ENCODE results near the gene SYK.

Gene SYK

DNA sequence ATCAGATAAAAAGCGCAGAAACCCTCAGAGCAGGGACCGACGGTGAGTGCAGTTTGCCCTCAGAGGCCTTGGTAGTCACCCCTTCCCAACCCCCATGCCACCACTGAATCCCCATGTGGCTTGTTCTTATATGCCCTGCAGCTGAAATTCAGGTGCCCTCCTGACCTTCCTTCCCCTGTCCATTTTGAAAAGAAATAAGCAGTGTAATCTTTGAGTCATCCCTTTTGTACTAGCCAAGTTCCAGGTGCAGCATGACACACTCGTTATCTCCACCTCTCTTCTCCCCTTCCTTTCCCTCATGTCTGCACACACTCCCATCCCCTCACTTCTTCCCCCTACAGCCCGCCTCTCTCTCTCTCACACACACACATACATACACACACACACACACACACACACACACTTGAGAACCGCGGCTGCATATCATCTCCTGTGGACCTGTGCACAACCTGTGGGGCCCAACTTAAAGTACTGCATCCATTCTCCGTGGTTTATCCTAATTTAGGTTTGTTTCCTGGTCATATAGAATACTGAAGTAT, 53.1 kb downstream of the SYK start:
- no peak for DNase-seq

- no peak for DNase-seq
These were observed 53.7 kb downstream of the SYK start for GRCh38 chr9:90855208-90855902.

DNA sequence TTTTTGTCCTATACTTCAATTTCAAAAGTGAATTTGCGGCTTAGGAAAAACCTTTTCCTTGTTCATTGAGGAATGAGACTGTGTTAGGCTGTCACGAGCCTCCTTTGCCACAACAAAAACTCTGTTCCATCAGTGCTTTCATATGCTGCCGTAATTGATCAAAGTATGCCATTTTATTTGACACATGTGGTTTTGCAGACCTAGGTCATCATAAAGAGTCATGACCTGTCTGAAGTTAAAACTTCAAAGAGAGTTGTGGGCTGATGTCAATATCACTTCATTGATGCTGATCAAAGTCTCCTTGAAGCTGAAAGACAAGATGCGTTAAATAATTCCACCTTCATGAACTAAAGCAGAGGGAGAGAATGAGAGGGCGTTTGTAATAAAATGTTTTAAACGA, 55.5 kb downstream of the SYK start:
- DNase-seq, result no peak

DNA sequence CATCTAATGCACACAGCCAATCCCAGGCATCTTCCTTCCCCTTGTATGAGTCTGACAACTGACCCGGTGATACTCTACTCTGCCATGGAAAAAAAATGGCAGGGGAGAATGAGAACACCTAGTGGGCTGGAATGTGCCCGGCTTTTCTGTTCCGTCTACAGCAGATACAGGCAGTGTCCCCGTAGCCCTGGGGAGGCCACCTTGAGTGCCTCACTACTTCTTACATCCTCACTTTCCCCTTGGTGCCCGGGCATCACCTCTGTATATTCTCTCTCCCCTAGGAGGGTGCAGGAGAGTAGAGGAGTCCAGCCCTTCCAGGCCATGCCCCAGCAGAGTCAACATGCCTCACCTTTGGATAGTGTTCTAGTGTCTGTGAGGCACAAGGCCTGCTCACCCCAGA, 56.2 kb downstream of the SYK start:
- no peak for DNase-seq

- no peak for DNase-seq
These were observed 56.9 kb downstream of the SYK start for GRCh38 chr9:90858457-90858901.

GRCh38 chr9:90860382-90860781, 58.8 kb downstream of the SYK start:
- DNase-seq, result no peak

DNA sequence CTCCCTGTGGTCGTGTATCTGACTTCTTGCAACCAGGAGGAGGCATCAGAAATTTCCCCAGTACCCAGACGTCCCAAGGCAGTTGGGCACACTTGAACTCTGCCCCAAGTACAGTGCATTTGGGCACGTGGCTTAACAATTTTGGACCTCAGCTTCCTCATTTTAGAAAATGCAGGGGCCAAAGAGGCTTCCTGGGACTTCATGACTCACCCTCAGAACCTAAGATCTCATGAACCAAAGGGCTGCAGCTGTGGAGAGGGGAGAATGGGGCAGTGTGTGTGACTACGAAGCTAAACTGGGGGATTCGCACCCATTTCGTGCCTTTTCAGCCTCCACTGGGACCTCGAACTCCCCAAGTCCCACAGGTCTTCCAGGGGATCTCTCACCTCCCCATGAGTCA, 59.2 kb downstream of the SYK start:
- DNase-seq, result no peak

DNA sequence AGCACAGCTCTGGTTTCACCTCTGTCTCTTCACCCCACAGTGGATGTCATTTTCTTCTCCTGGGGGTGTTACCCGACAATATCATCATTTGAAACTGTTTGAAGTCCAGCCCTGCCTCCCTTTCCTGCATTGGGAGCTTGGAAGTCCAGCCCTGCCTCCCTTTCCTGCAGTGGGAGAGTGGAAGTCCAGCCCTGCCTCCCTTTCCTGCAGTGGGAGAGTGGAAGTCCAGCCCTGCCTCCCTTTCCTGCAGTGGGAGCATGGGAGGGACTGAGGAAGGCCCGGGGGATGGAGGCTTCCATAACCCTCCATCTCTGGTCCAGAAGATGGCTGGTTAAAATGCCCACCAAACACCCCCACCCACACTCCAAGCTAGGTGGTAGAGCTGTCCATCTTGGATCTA, 59.8 kb downstream of the SYK start:
- no peak for DNase-seq

GRCh38 chr9:90861826-90862740, 60.5 kb downstream of the SYK start:
- no peak for DNase-seq

DNA sequence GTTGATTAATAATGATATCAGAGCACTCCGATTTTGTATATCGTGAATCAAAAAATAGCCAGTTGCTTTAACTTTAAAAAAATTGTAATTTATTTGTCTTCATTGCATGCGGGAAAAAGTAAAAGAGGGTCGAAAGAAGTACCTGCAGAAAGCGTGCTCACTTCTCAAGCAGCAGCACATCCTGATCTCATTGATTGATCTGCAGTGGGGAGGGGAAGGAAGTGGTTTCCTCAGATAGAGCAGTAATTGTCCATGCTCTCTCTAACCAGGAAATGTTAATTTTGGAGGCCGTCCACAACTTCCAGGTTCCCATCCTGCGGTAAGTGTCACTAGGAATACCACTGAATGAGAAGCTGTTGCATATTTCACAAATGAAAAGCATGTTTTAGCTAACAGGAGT, 63.2 kb downstream of the SYK start:
- DNase-seq, result no peak

GRCh38 chr9:90867101-90867500, 65.5 kb downstream of the SYK start:
- DNase-seq, result no peak

DNA sequence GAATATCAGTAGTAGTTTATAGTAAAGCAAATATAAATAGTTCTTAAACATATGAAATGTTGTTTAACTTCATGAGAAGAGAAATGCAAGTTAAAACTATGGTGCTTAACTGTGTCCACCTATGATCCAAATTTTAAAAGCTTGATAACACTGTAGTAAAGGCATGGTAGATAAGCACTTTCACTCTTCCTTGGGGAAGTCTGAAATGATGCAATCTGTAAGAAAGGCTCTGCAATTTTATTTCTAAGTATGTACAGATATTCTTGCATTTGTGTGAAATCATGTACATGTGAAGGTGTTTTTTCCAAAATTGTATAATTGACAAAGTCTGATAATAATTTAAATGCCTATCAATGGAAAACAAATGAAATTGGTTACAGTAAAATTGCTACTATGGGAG, 66.9 kb downstream of the SYK start:
- DNase-seq, result no peak

DNA sequence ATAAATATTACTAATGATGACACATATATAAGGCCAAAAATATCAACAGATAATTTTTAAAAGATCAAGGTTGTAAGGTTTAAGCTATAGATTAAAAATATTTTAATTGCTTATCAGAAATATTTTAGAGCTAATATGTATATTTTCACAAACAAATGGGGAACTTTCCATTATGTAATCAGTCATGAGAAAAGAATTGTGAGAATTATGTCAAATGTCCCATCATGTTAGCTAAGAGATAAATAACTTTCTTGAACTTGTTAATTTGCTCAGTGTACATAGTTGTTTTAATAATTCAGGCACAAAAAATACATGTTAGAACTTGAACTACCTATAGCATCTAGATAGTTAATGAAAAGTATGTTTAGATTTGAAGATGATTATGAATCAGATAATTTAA, 67.7 kb downstream of the SYK start:
- DNase-seq, result no peak

DNA sequence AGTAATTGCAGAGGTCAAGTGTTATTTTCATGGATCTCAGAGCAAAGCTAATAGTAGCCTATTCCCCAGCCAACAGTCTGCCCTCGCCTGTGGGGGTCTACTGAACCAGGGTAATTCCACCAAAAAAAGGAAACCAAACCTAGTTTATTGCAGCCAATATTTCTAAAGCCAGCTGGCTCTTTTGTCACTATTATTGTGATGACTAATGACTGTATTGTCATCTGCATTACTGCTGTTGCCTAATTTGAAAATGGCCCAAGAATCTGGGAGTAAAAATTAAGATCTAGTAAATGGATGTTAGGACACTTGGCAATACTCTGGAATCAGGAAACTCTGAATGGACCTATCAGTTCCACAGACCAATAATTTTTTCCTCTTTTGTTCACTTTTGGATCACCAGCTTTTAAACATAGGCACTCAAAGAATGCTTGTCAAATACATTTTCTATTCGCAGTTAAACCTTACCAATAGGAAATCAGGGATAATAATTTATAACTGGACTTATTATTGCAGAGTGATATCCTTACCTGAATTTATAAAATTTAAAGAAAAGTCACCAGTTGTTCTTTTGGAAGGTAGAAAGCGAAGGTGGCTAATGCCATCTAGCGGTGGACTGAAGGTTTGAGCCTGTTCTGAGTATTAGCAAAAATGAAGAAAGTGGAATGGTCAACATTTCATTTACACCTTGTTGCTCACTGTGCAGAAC, 69.2 kb downstream of the SYK start:
- peak; percentile 32 for DNase-seq

- no peak for DNase-seq
These were observed 69.8 kb downstream of the SYK start for GRCh38 chr9:90871327-90871935.

DNA sequence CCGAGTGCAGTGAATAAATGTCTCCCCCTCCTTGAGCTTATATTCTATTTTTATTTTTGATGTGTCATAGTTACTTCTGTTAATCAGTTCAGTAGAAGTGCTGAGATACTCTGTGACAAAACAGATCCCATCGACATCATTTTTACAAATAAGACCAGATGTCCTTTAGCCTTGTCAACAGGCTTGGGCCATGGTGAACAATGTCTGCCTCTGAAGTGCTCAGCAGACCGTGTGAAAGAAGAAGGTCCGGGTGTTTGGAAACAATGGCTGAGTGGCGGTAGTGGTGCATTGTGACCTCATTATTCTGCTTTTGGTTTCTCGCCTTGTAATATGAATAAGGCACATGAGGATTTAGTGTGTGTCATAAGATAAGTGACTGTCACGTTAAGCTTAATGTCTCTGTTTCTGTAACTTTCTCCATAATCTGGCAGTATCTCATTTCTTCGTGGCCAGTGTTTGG, 71.2 kb downstream of the SYK start:
- no peak for DNase-seq

GRCh38 chr9:90873422-90873821, 71.8 kb downstream of the SYK start:
- DNase-seq, result no peak

DNA sequence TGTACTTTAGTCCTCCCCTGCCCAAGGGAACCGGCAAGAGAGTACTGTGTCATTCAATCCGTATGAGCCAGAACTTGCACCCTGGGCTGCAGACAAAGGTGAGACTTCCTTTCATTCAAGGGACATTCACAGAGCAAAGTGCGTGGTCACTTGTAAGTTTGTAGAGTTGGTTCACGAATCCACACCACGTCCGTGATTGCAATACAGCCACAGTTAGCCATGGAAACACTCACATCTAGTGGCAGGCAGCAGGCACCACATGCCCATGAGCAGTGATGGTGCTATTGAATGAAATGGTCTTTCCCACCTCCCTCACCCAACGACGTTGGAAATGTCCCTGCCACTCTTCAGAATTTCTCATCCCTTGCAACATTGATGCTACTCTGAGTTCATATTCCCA, 72.6 kb downstream of the SYK start:
- no peak for DNase-seq

- no peak for DNase-seq
These were observed 76.9 kb downstream of the SYK start for GRCh38 chr9:90878562-90878961.

- DNase-seq, result no peak
These were observed 78.4 kb downstream of the SYK start for GRCh38 chr9:90880066-90880465.

GRCh38 chr9:90880669-90881068, 79.0 kb downstream of the SYK start:
- no peak for DNase-seq

DNA sequence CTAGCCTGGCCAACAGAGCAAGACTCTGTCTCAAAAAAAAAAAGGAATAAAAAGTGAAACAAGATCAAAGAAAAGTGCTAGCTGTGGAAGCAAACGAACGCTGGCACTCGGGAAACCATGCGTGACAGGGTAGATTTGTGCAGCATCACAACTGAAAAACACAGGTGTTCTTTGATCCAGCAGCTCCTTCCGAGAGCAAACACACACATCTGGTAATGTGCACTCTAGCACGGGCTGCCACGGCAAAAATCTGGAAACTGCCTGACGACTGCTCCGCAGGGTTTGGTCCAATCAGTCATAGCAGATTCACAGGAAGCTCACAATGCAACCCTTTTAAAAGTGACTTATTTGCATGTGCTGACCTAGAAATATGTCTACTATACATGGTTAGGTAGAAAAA, 80.0 kb downstream of the SYK start:
- no peak for DNase-seq
